ENCODE measurements around the gene RNF113B. TPM values are rescaled to one million over a fixed set of nuclear protein-coding genes. Genes with fewer than 3 reads are reported as not detected.

The RNF113B gene
- total and polyA plus RNA-seq, 2 donors (not counting 1 experiment from before 2014, with no cell fraction given), result not detected

GRCh38 chr13:98208606-98209005 lies 31.5 kb upstream of the RNF113B start:
- Histone ChIP-seq H3K27ac (ENCODE audit: low read length in 2 of 2) (no peak overlapping the region), H3K9me3 (ENCODE audit: control extremely low read depth in 1 of 3, control insufficient read depth in 2 of 3, insufficient read depth in 1 of 3, low read length in 2 of 3) (no peaks in the 10 kb centered on the region), H3K4me1 (ENCODE audit: control insufficient read depth in 2 of 2, insufficient read depth in 2 of 2, low read length in 2 of 2) (no peaks in the 10 kb centered on the region), H3K79me2 (ENCODE audit: control insufficient read depth, insufficient read depth, low read length) (no peaks in the 10 kb centered on the region), H2AFZ (ENCODE audit: insufficient read depth, low read depth, low read length, poor library complexity, severe bottlenecking) (no peak overlapping the region), H3K4me3 (ENCODE audit: control extremely low read depth in 1 of 5, extremely low read depth in 1 of 5, insufficient read depth in 1 of 5, low read depth in 2 of 5, low read length in 4 of 5) (no peak overlapping the region), H3K36me3 (replicated peaks in 1 of 2; ENCODE audit: control extremely low read depth in 1 of 2, control insufficient read depth in 1 of 2, extremely low read depth in 1 of 2, insufficient read depth in 2 of 2, low read length in 1 of 2) (no peaks in the 10 kb centered on the region), H3K27me3 (replicated peaks in 1 of 4; ENCODE audit: control extremely low read depth in 1 of 4, control insufficient read depth in 3 of 4, insufficient read depth in 4 of 4, low read length in 3 of 4) (no peaks in the 10 kb centered on the region), H3K9ac (ENCODE audit: low read length) (no peak overlapping the region), H4K20me1 (ENCODE audit: control insufficient read depth, insufficient read depth, low read length, poor library complexity, severe bottlenecking) (no peaks in the 10 kb centered on the region), H3K4me2 (replicated peaks; ENCODE audit: low read depth, low read length, poor library complexity, severe bottlenecking) (no peak overlapping the region)
- no peaks in the 10 kb centered on the region for H3K4me1 Mint-ChIP-seq
- ChIA-PET POLR2A (no interaction called here), CTCF (no interaction called here)
- 67% methylated on average over 4 of the region's 5 CpGs for WGBS (ENCODE audit: insufficient coverage)
- H3K9me3 Mint-ChIP-seq (ENCODE audit: insufficient read depth), result peaks cover 6% of the 10 kb centered on the region
- H3K27me3 Mint-ChIP-seq, result peaks cover 3% of the 10 kb centered on the region
- no peak overlapping the region for H3K27ac Mint-ChIP-seq
- H3K4me3 Mint-ChIP-seq, result no peak overlapping the region
- TF ChIP-seq EZH2 (IDR thresholded peaks at IDR 0.05; ENCODE audit: borderline replicate concordance, insufficient read depth, low read depth, low read length, poor library complexity, severe bottlenecking) (no peak), CTCF (IDR thresholded peaks at IDR 0.05) (no peak)
- ATAC-seq (ENCODE audit: low read depth), result no peak
- intact Hi-C loops (cut with micrococcal nuclease), result no loop called here
- DNase-seq, result no peak

GRCh38 chr13:98207416-98207815 lies 30.3 kb upstream of the RNF113B start:
- Mint-ChIP-seq H3K27me3 (peaks cover 3% of the 10 kb centered on the region), H3K9me3 (ENCODE audit: insufficient read depth) (peaks cover 6% of the 10 kb centered on the region), H3K4me1 (no peaks in the 10 kb centered on the region), H3K27ac (no peak overlapping the region), H3K4me3 (no peak overlapping the region)
- H4K20me1 ChIP-seq (ENCODE audit: control insufficient read depth, insufficient read depth, low read length, poor library complexity, severe bottlenecking), result no peaks in the 10 kb centered on the region
- H3K27ac ChIP-seq (ENCODE audit: low read length in 2 of 2), result no peak overlapping the region
- ChIA-PET POLR2A (no interaction called here), CTCF (no interaction called here)
- H3K4me2 ChIP-seq (replicated peaks; ENCODE audit: low read depth, low read length, poor library complexity, severe bottlenecking), result no peak overlapping the region
- no peak overlapping the region for H3K9ac ChIP-seq (ENCODE audit: low read length)
- no peaks in the 10 kb centered on the region for H3K4me1 ChIP-seq (ENCODE audit: control insufficient read depth in 2 of 2, insufficient read depth in 2 of 2, low read length in 2 of 2)
- H3K9me3 ChIP-seq (ENCODE audit: control extremely low read depth in 1 of 3, control insufficient read depth in 2 of 3, insufficient read depth in 1 of 3, low read length in 2 of 3), result no peaks in the 10 kb centered on the region
- H2AFZ ChIP-seq (ENCODE audit: insufficient read depth, low read depth, low read length, poor library complexity, severe bottlenecking), result no peak overlapping the region
- no peaks in the 10 kb centered on the region for H3K36me3 ChIP-seq (replicated peaks in 1 of 2; ENCODE audit: control extremely low read depth in 1 of 2, control insufficient read depth in 1 of 2, extremely low read depth in 1 of 2, insufficient read depth in 2 of 2, low read length in 1 of 2)
- WGBS (ENCODE audit: insufficient coverage), result 90% methylated on average over 4 of the region's 4 CpGs
- DNase-seq, result no peak
- no peak overlapping the region for H3K4me3 ChIP-seq (ENCODE audit: control extremely low read depth in 1 of 5, extremely low read depth in 1 of 5, insufficient read depth in 1 of 5, low read depth in 2 of 5, low read length in 4 of 5)
- no peak for ATAC-seq (ENCODE audit: low read depth)
- intact Hi-C loops (cut with micrococcal nuclease), result no loop called here
- H3K27me3 ChIP-seq (replicated peaks in 1 of 4; ENCODE audit: control extremely low read depth in 1 of 4, control insufficient read depth in 3 of 4, insufficient read depth in 4 of 4, low read length in 3 of 4), result no peaks in the 10 kb centered on the region
- TF ChIP-seq CTCF (IDR thresholded peaks at IDR 0.05) (no peak), EZH2 (IDR thresholded peaks at IDR 0.05; ENCODE audit: borderline replicate concordance, insufficient read depth, low read depth, low read length, poor library complexity, severe bottlenecking) (no peak)
- H3K79me2 ChIP-seq (ENCODE audit: control insufficient read depth, insufficient read depth, low read length), result no peaks in the 10 kb centered on the region

Data from B cell (primary cell).